Esophagus squamous epithelium (tissue), 4 donors: ENCODE results near the gene CEND1.

Source experiments
- CTCF ChIP-seq, 6 experiments: fragments of 450-650 bp in 4 of 6; fragments of 200-600 bp in 2 of 6; sonication (generic) in 2 of 6; IDR thresholded peaks; one replicate each; pipeline ENCODE4 v1.5.1; 2016 to 2019; ENCODE audit warnings: antibody characterized with exemption in 6 of 6, mild to moderate bottlenecking in 4 of 6, moderate library complexity in 4 of 6
- POLR2A ChIP-seq, 4 donors: fragments of 450-650 bp; IDR thresholded peaks; one replicate each; pipeline ENCODE4 v1.6.1; 2017; ENCODE audit warnings: antibody characterized with exemption in 4 of 4, mild to moderate bottlenecking in 4 of 4, moderate library complexity in 3 of 4

- no peak for TF ChIP-seq CTCF (IDR thresholded peaks at IDR 0.05)
- no peak for TF ChIP-seq POLR2A (IDR thresholded peaks at IDR 0.05)
These were observed 13.2 kb downstream of the CEND1 start for GRCh38 chr11:776561-777287.
